CD4-positive, alpha-beta T cell (primary cell): Measurements from ENCODE around the gene TP53RK. TPM values are rescaled to one million over a fixed set of nuclear protein-coding genes. Genes with fewer than 3 reads are reported as not detected.

ENCODE experiments used
- ATAC-seq: fragments of 200-7000 bp; cut with Tn5 transposase; one replicate; pipeline ENCODE4 v1.10.0; 2022; ENCODE audit warnings: mild to moderate bottlenecking; ENCODE audit not compliant: poor library complexity
- CTCF ChIA-PET: fragments of 350-600 bp; sonication (Branson Sonifier 250); formaldehyde crosslinking; loops from one replicate; lab custom pipeline; 2021; ENCODE audit warnings: antibody characterized with exemption, inconsistent platforms; lab: Charles Lee
- POLR2A ChIA-PET: fragments of 350-600 bp; sonication (Branson Sonifier 250); formaldehyde crosslinking; loops from one replicate; lab custom pipeline; 2021; ENCODE audit warnings: antibody characterized with exemption, inconsistent platforms; lab: Charles Lee
- DNase-seq, 14 experiments: peaks; one replicate each; pipeline ENCODE4 v3.0.0-alpha.2; 2013 to 2020; ENCODE audit warnings: mixed read lengths in 2 of 14
- H3K27ac ChIP-seq, 2 donors: one replicate each; pipeline versions ENCODE4 v1.5.1 to v1.7.0; 2013; ENCODE audit warnings: low read length in 2 of 2, low read depth in 1 of 2, mild to moderate bottlenecking in 1 of 2
- H3K27me3 ChIP-seq, 2 experiments: 1 replicate in 1 of 2; 2 replicates in 1 of 2; pipeline versions ENCODE4 v1.6.1 to v1.7.0; 2013; ENCODE audit warnings: low read length in 2 of 2, control low read depth in 1 of 2, mild to moderate bottlenecking in 1 of 2, moderate library complexity in 1 of 2; ENCODE audit not compliant: insufficient read depth in 2 of 2, control insufficient read depth in 1 of 2
- H3K36me3 ChIP-seq: one replicate; pipeline ENCODE4 v1.6.1; 2013; ENCODE audit warnings: low read length, control low read depth; ENCODE audit not compliant: insufficient read depth
- H3K4me1 ChIP-seq: one replicate; pipeline ENCODE4 v1.6.1; 2013; ENCODE audit warnings: low read length, control low read depth; ENCODE audit not compliant: insufficient read depth
- H3K4me3 ChIP-seq: one replicate; pipeline ENCODE4 v1.5.1; 2013; ENCODE audit warnings: mild to moderate bottlenecking, low read length, moderate library complexity
- H3K9me3 ChIP-seq, 2 experiments: 1 replicate in 1 of 2; 2 replicates in 1 of 2; pipeline versions ENCODE4 v1.6.1 to v1.7.0; 2013; ENCODE audit warnings: low read length in 2 of 2, mild to moderate bottlenecking in 2 of 2, control low read depth in 1 of 2, moderate library complexity in 1 of 2; ENCODE audit not compliant: control insufficient read depth in 1 of 2, insufficient read depth in 1 of 2
- H3K27ac Mint-ChIP-seq: one replicate; pipeline ENCODE4 v1.8.0; 2020; ENCODE audit warnings: mixed read lengths
- H3K27me3 Mint-ChIP-seq: one replicate; pipeline ENCODE4 v1.8.0; 2021; ENCODE audit warnings: mixed read lengths
- H3K36me3 Mint-ChIP-seq: one replicate; pipeline ENCODE4 v1.8.0; 2021; ENCODE audit warnings: low read depth, mixed read lengths
- H3K4me1 Mint-ChIP-seq: one replicate; pipeline ENCODE4 v1.8.0; 2021; ENCODE audit warnings: low read depth, mixed read lengths
- H3K4me3 Mint-ChIP-seq: one replicate; pipeline ENCODE4 v1.8.0; 2020; ENCODE audit warnings: mild to moderate bottlenecking, mixed read lengths
- H3K9me3 Mint-ChIP-seq: one replicate; pipeline ENCODE4 v1.8.0; 2020; ENCODE audit warnings: mixed read lengths
- intact Hi-C, 2 experiments: fragments of 100-400 bp; cut with DNase I in 1 of 2; cut with micrococcal nuclease in 1 of 2; formaldehyde crosslinking; loops; one replicate each; pipeline versions ENCODE4 v1.15.1 to v1.9.0; 2023 to 2025; cut with DNase I, micrococcal nuclease
- total RNA-seq, 174 experiments: library from RNA in 2 of 174; stranded (reverse) in 2 of 174; gene quantifications; one replicate each; pipeline ENCODE4 v1.2.3 and lab custom pipeline; 2021 to 2026
- TF ChIP-seq, protein P1 (sequence below): fragments of 200-600 bp; IDR thresholded peaks from one replicate; pipeline ENCODE4 v1.8.0; 2022; ENCODE audit warnings: antibody characterized with exemption, mild to moderate bottlenecking

Gene TP53RK
- total RNA-seq, 2 experiments from 2014 or later = 3.9 to 4.5 TPM

DNA sequence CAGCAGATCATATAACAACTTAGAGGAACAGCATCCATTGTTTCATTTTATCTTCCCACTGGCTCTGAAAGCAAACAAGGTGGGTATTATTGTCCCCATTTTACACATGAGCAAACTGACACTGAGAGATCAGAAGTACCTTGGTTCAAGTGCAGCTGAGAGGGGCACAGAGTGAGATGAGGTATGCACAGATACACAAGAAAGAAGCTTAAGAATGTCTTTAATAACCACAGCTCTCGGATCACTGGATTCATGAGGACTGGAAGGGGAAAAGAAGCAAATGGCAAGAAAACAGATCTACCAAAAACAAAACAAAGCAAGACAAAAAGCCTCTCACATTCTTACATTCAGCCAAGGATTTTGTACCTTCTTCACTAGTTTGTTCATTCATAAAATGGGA lies 30.8 kb upstream of the TP53RK start:
- H3K9me3 ChIP-seq = peaks cover 0 to under 1% of the 10 kb centered on the region in 2 experiments
- TF ChIP-seq, protein P1, sequence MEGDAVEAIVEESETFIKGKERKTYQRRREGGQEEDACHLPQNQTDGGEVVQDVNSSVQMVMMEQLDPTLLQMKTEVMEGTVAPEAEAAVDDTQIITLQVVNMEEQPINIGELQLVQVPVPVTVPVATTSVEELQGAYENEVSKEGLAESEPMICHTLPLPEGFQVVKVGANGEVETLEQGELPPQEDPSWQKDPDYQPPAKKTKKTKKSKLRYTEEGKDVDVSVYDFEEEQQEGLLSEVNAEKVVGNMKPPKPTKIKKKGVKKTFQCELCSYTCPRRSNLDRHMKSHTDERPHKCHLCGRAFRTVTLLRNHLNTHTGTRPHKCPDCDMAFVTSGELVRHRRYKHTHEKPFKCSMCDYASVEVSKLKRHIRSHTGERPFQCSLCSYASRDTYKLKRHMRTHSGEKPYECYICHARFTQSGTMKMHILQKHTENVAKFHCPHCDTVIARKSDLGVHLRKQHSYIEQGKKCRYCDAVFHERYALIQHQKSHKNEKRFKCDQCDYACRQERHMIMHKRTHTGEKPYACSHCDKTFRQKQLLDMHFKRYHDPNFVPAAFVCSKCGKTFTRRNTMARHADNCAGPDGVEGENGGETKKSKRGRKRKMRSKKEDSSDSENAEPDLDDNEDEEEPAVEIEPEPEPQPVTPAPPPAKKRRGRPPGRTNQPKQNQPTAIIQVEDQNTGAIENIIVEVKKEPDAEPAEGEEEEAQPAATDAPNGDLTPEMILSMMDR = no peak
- no peaks in the 10 kb centered on the region for H3K36me3 ChIP-seq
- Mint-ChIP-seq H3K27me3 (peaks cover 9% of the 10 kb centered on the region), H3K4me3 (no peak overlapping the region), H3K27ac (no peak overlapping the region), H3K4me1 (no peaks in the 10 kb centered on the region), H3K36me3 (no peaks in the 10 kb centered on the region), H3K9me3 (peaks cover 11% of the 10 kb centered on the region)
- ChIA-PET CTCF (no interaction called here), POLR2A (no interaction called here)
- ATAC-seq (no peak), DNase-seq (no peak)
- peaks cover 0 to 6% of the 10 kb centered on the region in 2 experiments for H3K27me3 ChIP-seq
- H3K4me3 ChIP-seq = no peak overlapping the region
- intact Hi-C loops = no loop called here
- H3K4me1 ChIP-seq = no peaks in the 10 kb centered on the region
- no peak overlapping the region for H3K27ac ChIP-seq

DNA sequence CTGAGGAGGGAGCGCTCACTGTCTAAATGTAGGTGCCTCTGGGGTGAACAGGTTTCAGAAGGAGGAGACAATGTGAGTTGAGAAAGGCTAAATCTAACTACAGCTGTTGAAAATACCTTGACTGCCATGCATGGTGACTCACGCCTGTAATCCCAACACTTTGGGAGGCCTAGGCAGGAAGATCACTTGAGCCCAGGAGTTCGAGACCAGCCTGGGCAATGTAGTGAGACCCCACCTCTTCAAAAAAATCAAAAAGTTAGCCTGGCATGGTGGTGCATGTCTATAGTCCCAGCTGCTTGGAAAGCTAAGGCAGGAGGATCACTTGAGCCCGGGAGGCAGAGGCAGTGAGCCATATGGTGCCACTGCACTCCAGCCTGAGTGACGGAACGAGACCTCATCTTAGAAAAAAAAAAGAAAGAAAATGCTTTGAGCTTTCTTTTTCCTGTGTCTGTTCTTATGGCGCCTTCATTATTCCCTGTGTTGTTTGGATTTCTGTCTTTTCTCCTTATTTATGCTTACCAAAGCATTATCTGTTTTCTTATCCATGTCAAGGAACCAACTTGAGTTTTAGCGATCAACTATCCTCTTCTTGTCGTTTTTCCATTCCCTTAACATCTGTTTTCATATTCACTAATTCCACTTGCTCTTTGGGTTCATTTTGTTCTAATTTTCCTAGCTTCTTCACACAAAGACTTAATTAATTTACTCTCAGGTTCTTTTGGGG lies 28.7 kb upstream of the TP53RK start:
- Histone ChIP-seq H3K9me3 (no peaks in the 10 kb centered on the region), H3K27me3 (peaks cover 4 to 8% of the 10 kb centered on the region in 2 experiments), H3K4me1 (no peaks in the 10 kb centered on the region), H3K27ac (no peak overlapping the region), H3K36me3 (no peaks in the 10 kb centered on the region), H3K4me3 (no peak overlapping the region)
- ChIA-PET CTCF (no interaction called here), POLR2A (no interaction called here)
- H3K4me3 Mint-ChIP-seq = no peak overlapping the region
- no peaks in the 10 kb centered on the region for H3K4me1 Mint-ChIP-seq
- no peaks in the 10 kb centered on the region for H3K36me3 Mint-ChIP-seq
- ATAC-seq = no peak
- peaks cover 11% of the 10 kb centered on the region for H3K9me3 Mint-ChIP-seq
- TF ChIP-seq, protein P1 = no peak
- DNase-seq = no peak
- H3K27ac Mint-ChIP-seq = no peak overlapping the region
- intact Hi-C loops = no loop called here
- peaks cover 30% of the 10 kb centered on the region for H3K27me3 Mint-ChIP-seq

DNA sequence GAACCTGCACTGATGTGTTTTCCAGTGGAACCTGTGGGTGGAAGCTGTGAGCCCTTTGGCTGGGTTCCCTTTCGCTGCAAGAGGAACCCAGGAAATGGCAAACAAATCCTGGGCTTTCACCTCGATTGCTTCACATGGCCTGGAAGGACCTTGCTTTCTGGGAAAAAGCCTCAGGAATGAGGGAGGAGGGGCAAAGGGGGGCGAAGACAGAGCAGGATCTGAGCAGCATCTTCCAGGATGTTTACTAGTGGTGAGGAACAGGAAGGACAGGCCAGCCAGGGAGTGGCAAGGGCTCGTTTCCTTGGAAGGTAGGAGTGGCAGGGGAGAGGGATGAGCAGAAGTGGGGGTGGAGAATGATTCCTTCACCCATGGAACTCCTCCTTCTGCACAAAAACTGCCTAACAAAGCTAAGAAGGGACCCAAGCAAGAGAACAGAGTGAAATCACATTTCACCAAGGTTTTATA lies 26.1 kb upstream of the TP53RK start:
- Histone ChIP-seq H3K36me3 (no peaks in the 10 kb centered on the region), H3K4me1 (no peaks in the 10 kb centered on the region), H3K4me3 (no peak overlapping the region), H3K27me3 (peaks cover 22 to 30% of the 10 kb centered on the region in 2 experiments), H3K27ac (no peak overlapping the region), H3K9me3 (peaks cover 0 to 7% of the 10 kb centered on the region in 2 experiments)
- Mint-ChIP-seq H3K27me3 (peaks cover 53% of the 10 kb centered on the region), H3K27ac (no peak overlapping the region), H3K36me3 (no peaks in the 10 kb centered on the region), H3K9me3 (peaks cover 5% of the 10 kb centered on the region), H3K4me1 (peaks cover under 1% of the 10 kb centered on the region), H3K4me3 (no peak overlapping the region)
- CTCF ChIA-PET = no interaction called here
- POLR2A ChIA-PET = no interaction called here
- intact Hi-C loops = no loop called here
- DNase-seq (no peak), ATAC-seq (no peak)
- TF ChIP-seq, protein P1 = no peak
